NCI-H524 treated with DMSO at 0.1 percent for 48 hours (cell line): ENCODE data around the gene UBAC1.

Experiments
- DNase-seq: peaks from one replicate; lab custom pipeline; 2025; lab: John Stamatoyannopoulos, UW

UBAC1 gene

GRCh38 chr9:135941288-135941995 lies 19.7 kb downstream of the UBAC1 start:
- DNase-seq: no peak

- DNase-seq: no peak
Observed at GRCh38 chr9:135939351-135940265, 21.6 kb downstream of the UBAC1 start.

GRCh38 chr9:135937521-135938489 lies 23.4 kb downstream of the UBAC1 start:
- DNase-seq: no peak

- DNase-seq: no peak
Observed at GRCh38 chr9:135933114-135933513, 28.1 kb downstream of the UBAC1 start.

- no peak for DNase-seq
Observed at GRCh38 chr9:135932656-135933055, 28.5 kb downstream of the UBAC1 start.

- no peak for DNase-seq
Observed at GRCh38 chr9:135931349-135931820, 29.8 kb downstream of the UBAC1 start.

- no peak for DNase-seq
Observed at GRCh38 chr9:135930446-135931345, 30.5 kb downstream of the UBAC1 start.

GRCh38 chr9:135929656-135930445 lies 31.3 kb downstream of the UBAC1 start:
- no peak for DNase-seq

- no peak for DNase-seq
Observed at GRCh38 chr9:135928731-135929655, 32.2 kb downstream of the UBAC1 start.

- no peak for DNase-seq
Observed at GRCh38 chr9:135928074-135928730, 33.0 kb downstream of the UBAC1 start.

- no peak for DNase-seq
Observed at GRCh38 chr9:135927195-135928013, 33.8 kb downstream of the UBAC1 start.

GRCh38 chr9:135926402-135927194 lies 34.6 kb downstream of the UBAC1 start:
- DNase-seq: no peak

- no peak for DNase-seq
Observed at GRCh38 chr9:135925496-135926133, 35.6 kb downstream of the UBAC1 start.

GRCh38 chr9:135924628-135925338 lies 36.4 kb downstream of the UBAC1 start:
- no peak for DNase-seq

- DNase-seq: no peak
Observed at GRCh38 chr9:135923508-135923907, 37.7 kb downstream of the UBAC1 start.
